Measurements from ENCODE around the gene CEP192. TPM values are rescaled to one million over a fixed set of nuclear protein-coding genes. Genes with fewer than 3 reads are reported as not detected.

CEP192 gene
- total and polyA plus RNA-seq, 2 experiments from 2014 or later, result 8.4 to 26.3 TPM

- H3K27ac ChIP-seq, result no peak overlapping the region
- peaks cover 26% of the 10 kb centered on the region for H3K36me3 ChIP-seq
- H3K4me3 ChIP-seq, result no peak overlapping the region
- DNase-seq (ENCODE audit: low read depth in 1 of 2, low spot score in 1 of 2), result no peak
- H3K27me3 ChIP-seq, result no peaks in the 10 kb centered on the region
- no peaks in the 10 kb centered on the region for H3K9me3 ChIP-seq (ENCODE audit: low read depth)
- no peaks in the 10 kb centered on the region for H3K4me1 ChIP-seq (ENCODE audit: low read depth)
- TF ChIP-seq, protein P1, sequence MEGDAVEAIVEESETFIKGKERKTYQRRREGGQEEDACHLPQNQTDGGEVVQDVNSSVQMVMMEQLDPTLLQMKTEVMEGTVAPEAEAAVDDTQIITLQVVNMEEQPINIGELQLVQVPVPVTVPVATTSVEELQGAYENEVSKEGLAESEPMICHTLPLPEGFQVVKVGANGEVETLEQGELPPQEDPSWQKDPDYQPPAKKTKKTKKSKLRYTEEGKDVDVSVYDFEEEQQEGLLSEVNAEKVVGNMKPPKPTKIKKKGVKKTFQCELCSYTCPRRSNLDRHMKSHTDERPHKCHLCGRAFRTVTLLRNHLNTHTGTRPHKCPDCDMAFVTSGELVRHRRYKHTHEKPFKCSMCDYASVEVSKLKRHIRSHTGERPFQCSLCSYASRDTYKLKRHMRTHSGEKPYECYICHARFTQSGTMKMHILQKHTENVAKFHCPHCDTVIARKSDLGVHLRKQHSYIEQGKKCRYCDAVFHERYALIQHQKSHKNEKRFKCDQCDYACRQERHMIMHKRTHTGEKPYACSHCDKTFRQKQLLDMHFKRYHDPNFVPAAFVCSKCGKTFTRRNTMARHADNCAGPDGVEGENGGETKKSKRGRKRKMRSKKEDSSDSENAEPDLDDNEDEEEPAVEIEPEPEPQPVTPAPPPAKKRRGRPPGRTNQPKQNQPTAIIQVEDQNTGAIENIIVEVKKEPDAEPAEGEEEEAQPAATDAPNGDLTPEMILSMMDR (IDR thresholded peaks at IDR 0.05; ENCODE audit: low read depth, low read length), result no peak
Observed at GRCh38 chr18:13007248-13007560, 16.0 kb downstream of the CEP192 start.

GRCh38 chr18:13011719-13012118 is 20.6 kb downstream of the CEP192 start:
- no peak for DNase-seq (ENCODE audit: low read depth in 1 of 2, low spot score in 1 of 2)
- no peak overlapping the region for H3K27ac ChIP-seq
- no peaks in the 10 kb centered on the region for H3K27me3 ChIP-seq
- H3K36me3 ChIP-seq, result peaks cover 36% of the 10 kb centered on the region
- no peaks in the 10 kb centered on the region for H3K4me1 ChIP-seq (ENCODE audit: low read depth)
- H3K4me3 ChIP-seq, result no peak overlapping the region
- H3K9me3 ChIP-seq (ENCODE audit: low read depth), result no peaks in the 10 kb centered on the region
- TF ChIP-seq, protein P1 (IDR thresholded peaks at IDR 0.05; ENCODE audit: low read depth, low read length), result no peak

- H3K9me3 ChIP-seq (ENCODE audit: low read depth), result no peaks in the 10 kb centered on the region
- no peak for DNase-seq (ENCODE audit: low read depth in 1 of 2, low spot score in 1 of 2)
- TF ChIP-seq, protein P1 (IDR thresholded peaks at IDR 0.05; ENCODE audit: low read depth, low read length), result no peak
- H3K4me3 ChIP-seq, result no peak overlapping the region
- no peak overlapping the region for H3K27ac ChIP-seq
- H3K4me1 ChIP-seq (ENCODE audit: low read depth), result no peaks in the 10 kb centered on the region
- peaks cover 52% of the 10 kb centered on the region for H3K36me3 ChIP-seq
- H3K27me3 ChIP-seq, result no peaks in the 10 kb centered on the region
Observed at GRCh38 chr18:13014232-13014631, 23.1 kb downstream of the CEP192 start.

DNA sequence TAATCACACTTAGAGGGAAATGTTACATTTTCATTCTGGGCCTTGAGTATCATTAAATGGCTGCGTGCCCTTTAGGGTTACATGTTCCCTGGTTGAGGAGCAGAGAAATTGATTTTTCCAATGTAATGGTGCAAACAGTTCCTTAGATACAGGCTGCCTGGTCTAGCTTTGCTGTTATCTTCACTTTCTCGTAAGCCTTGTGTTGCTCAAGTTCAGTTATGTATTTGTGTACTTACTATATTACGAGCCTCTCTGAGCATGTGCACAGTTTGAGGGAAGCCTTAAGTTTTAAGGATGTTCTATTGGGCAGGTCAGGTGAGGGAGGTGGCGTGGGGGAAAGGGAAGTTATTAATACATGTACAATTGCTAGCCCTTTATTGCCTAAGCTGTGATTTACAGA is 23.7 kb downstream of the CEP192 start:
- Histone ChIP-seq H3K36me3 (peaks cover 50% of the 10 kb centered on the region), H3K9me3 (ENCODE audit: low read depth) (no peaks in the 10 kb centered on the region), H3K27me3 (no peaks in the 10 kb centered on the region), H3K27ac (no peak overlapping the region), H3K4me1 (ENCODE audit: low read depth) (no peaks in the 10 kb centered on the region), H3K4me3 (no peak overlapping the region)
- TF ChIP-seq, protein P1 (IDR thresholded peaks at IDR 0.05; ENCODE audit: low read depth, low read length), result no peak
- DNase-seq (ENCODE audit: low read depth in 1 of 2, low spot score in 1 of 2), result no peak

GRCh38 chr18:13017247-13017875 is 26.2 kb downstream of the CEP192 start:
- TF ChIP-seq, protein P1 (IDR thresholded peaks at IDR 0.05; ENCODE audit: low read depth, low read length), result no peak
- Histone ChIP-seq H3K36me3 (peaks cover 49% of the 10 kb centered on the region), H3K27ac (no peak overlapping the region), H3K4me3 (no peak overlapping the region), H3K27me3 (no peaks in the 10 kb centered on the region), H3K4me1 (ENCODE audit: low read depth) (no peaks in the 10 kb centered on the region), H3K9me3 (ENCODE audit: low read depth) (no peaks in the 10 kb centered on the region)
- DNase-seq (ENCODE audit: low read depth in 1 of 2, low spot score in 1 of 2), result no peak
